ENCODE data around the gene TMEM235.

TMEM235 gene

DNA sequence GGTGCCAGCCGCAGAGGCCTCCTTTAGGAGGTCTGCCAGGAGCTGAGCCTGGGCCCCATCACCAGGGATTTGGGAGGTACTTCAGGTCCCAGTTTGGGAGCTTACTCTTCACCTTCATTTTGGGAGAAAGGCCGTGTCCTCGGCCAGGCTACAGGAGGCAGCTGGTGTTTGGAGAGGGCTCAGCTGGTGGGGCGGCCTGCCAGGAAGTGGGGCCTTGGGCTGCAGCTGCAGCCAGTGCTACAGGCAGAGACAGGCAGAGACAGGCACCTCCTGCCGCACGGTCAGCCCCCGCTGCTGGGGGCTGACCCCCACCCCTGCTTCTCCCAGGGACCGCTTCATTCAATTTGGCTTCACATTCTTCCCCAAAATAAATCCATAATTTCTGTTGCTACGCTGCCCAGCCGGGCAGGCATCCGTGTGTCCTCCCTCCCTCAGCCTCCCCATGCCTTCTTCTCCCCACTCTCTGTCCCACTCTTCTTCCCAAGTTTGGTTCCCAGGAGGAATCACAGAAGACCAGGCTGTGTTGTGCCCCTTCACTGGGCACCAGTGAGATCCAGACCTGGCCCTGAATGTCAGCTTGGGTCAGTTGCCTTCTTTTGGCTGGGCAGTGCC is 6.1 kb downstream of the TMEM235 start:
- H3K79me2 ChIP-seq (ENCODE audit: insufficient read depth, low read length), result no peaks in the 10 kb centered on the region
- no peak overlapping the region for H3K9ac ChIP-seq (ENCODE audit: low read depth, low read length)
- DNase-seq (no peak), ATAC-seq (ENCODE audit: insufficient read depth, low read depth) (no peak)
- H3K4me2 ChIP-seq (ENCODE audit: insufficient read depth, low read length), result no peak overlapping the region
- H3K4me1 ChIP-seq (ENCODE audit: insufficient read depth, low read length), result no peaks in the 10 kb centered on the region
- no peaks in the 10 kb centered on the region for H4K20me1 ChIP-seq (ENCODE audit: insufficient read depth, low read length)
- TF ChIP-seq, protein P1, sequence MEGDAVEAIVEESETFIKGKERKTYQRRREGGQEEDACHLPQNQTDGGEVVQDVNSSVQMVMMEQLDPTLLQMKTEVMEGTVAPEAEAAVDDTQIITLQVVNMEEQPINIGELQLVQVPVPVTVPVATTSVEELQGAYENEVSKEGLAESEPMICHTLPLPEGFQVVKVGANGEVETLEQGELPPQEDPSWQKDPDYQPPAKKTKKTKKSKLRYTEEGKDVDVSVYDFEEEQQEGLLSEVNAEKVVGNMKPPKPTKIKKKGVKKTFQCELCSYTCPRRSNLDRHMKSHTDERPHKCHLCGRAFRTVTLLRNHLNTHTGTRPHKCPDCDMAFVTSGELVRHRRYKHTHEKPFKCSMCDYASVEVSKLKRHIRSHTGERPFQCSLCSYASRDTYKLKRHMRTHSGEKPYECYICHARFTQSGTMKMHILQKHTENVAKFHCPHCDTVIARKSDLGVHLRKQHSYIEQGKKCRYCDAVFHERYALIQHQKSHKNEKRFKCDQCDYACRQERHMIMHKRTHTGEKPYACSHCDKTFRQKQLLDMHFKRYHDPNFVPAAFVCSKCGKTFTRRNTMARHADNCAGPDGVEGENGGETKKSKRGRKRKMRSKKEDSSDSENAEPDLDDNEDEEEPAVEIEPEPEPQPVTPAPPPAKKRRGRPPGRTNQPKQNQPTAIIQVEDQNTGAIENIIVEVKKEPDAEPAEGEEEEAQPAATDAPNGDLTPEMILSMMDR (IDR thresholded peaks at IDR 0.05; ENCODE audit: borderline replicate concordance, extremely low read depth, low read length, poor library complexity, severe bottlenecking), result no peak
- no peak for TF ChIP-seq EZH2 (IDR thresholded peaks at IDR 0.05; ENCODE audit: borderline replicate concordance, low read depth, low read length, severe bottlenecking)
- no peak overlapping the region for H3K4me3 ChIP-seq (ENCODE audit: low read depth in 1 of 2, low read length in 2 of 2)
- no peak overlapping the region for H2AFZ ChIP-seq (ENCODE audit: low read depth, low read length)
- H3K36me3 ChIP-seq (ENCODE audit: insufficient read depth, low read length), result no peaks in the 10 kb centered on the region
- H3K27ac ChIP-seq (ENCODE audit: low read length), result no peak overlapping the region
- no peaks in the 10 kb centered on the region for H3K9me3 ChIP-seq (ENCODE audit: insufficient read depth, low read length, severe bottlenecking)
- no peaks in the 10 kb centered on the region for H3K27me3 ChIP-seq (ENCODE audit: insufficient read depth, low read length, poor library complexity)

DNA sequence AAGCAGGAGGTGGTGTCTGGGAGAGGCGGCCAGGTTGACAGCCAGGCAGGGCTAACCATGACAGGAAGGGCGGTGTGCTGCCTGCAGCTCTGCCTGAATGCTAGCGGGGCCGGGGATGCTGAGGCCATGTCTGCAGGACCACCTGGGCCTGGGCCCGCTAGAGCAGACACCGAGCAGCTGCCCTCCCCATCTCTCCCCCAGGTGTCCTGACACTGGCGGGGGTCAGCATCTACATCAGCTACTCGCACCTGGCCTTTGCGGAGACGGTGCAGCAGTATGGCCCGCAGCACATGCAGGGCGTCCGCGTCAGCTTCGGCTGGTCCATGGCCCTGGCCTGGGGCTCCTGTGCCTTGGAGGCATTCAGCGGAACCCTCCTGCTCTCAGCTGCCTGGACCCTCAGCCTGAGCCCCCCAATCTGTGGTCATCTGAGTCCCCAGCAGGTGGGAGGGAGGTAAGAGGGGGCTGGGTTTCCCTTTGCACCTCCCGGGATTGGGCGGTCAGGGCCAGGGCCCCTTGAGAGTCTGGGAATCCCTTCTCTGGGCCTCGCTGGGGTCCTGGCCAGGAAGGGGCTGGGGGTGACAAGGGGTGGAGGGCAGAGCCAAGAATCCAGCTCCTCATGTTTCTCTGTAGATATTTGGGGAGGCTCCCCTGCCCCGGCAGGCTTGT is 7.5 kb downstream of the TMEM235 start:
- Histone ChIP-seq H3K4me3 (ENCODE audit: low read depth in 1 of 2, low read length in 2 of 2) (no peak overlapping the region), H3K9ac (ENCODE audit: low read depth, low read length) (no peak overlapping the region), H3K79me2 (ENCODE audit: insufficient read depth, low read length) (no peaks in the 10 kb centered on the region), H3K4me2 (ENCODE audit: insufficient read depth, low read length) (no peak overlapping the region), H3K27me3 (ENCODE audit: insufficient read depth, low read length, poor library complexity) (no peaks in the 10 kb centered on the region), H4K20me1 (ENCODE audit: insufficient read depth, low read length) (no peaks in the 10 kb centered on the region), H3K36me3 (ENCODE audit: insufficient read depth, low read length) (no peaks in the 10 kb centered on the region), H3K4me1 (ENCODE audit: insufficient read depth, low read length) (no peaks in the 10 kb centered on the region), H3K27ac (ENCODE audit: low read length) (no peak overlapping the region), H2AFZ (ENCODE audit: low read depth, low read length) (no peak overlapping the region), H3K9me3 (ENCODE audit: insufficient read depth, low read length, severe bottlenecking) (no peaks in the 10 kb centered on the region)
- DNase-seq, result no peak
- no peak for ATAC-seq (ENCODE audit: insufficient read depth, low read depth)
- TF ChIP-seq, protein P1 (IDR thresholded peaks at IDR 0.05; ENCODE audit: borderline replicate concordance, extremely low read depth, low read length, poor library complexity, severe bottlenecking), result no peak
- TF ChIP-seq EZH2 (IDR thresholded peaks at IDR 0.05; ENCODE audit: borderline replicate concordance, low read depth, low read length, severe bottlenecking), result no peak

DNA sequence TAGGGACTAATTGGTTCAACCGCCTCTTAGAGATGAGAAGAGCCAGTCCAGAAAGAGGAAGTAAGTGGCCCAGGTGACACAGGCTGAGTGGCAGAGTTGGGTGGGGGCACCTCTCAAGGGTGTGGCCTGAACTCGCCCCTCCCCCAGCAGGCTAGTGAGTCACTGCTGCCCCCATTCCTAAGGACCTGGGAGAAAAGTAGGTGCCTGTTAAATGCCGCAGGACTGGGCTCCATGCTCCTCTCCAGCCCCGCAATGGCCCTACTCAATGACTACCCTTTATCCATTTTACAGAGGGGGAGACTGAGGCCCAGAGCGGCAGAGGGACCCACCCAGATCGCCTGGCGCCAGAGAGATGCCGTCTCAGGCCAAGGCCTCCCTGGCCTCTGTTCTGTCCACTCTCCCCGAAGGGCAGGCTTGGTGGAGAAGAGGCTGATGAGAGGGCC is 8.1 kb downstream of the TMEM235 start:
- no peak overlapping the region for H3K27ac ChIP-seq (ENCODE audit: low read length)
- TF ChIP-seq, protein P1 (IDR thresholded peaks at IDR 0.05; ENCODE audit: borderline replicate concordance, extremely low read depth, low read length, poor library complexity, severe bottlenecking), result no peak
- no peak for TF ChIP-seq EZH2 (IDR thresholded peaks at IDR 0.05; ENCODE audit: borderline replicate concordance, low read depth, low read length, severe bottlenecking)
- no peak overlapping the region for H2AFZ ChIP-seq (ENCODE audit: low read depth, low read length)
- no peaks in the 10 kb centered on the region for H3K79me2 ChIP-seq (ENCODE audit: insufficient read depth, low read length)
- no peaks in the 10 kb centered on the region for H3K9me3 ChIP-seq (ENCODE audit: insufficient read depth, low read length, severe bottlenecking)
- H3K4me2 ChIP-seq (ENCODE audit: insufficient read depth, low read length), result no peak overlapping the region
- DNase-seq (no peak), ATAC-seq (ENCODE audit: insufficient read depth, low read depth) (no peak)
- no peaks in the 10 kb centered on the region for H3K27me3 ChIP-seq (ENCODE audit: insufficient read depth, low read length, poor library complexity)
- no peaks in the 10 kb centered on the region for H4K20me1 ChIP-seq (ENCODE audit: insufficient read depth, low read length)
- H3K4me1 ChIP-seq (ENCODE audit: insufficient read depth, low read length), result no peaks in the 10 kb centered on the region
- H3K9ac ChIP-seq (ENCODE audit: low read depth, low read length), result no peak overlapping the region
- no peak overlapping the region for H3K4me3 ChIP-seq (ENCODE audit: low read depth in 1 of 2, low read length in 2 of 2)
- H3K36me3 ChIP-seq (ENCODE audit: insufficient read depth, low read length), result no peaks in the 10 kb centered on the region
